Spleen (tissue), 7 donors: ENCODE data around the gene RABL6.
"Not testable (repeated sequence)": the region's sequence is repeated elsewhere in the genome, so short reads cannot be mapped to it uniquely, and the experiment has no call there.

Experiments used
- POLR2A ChIP-seq, 3 donors: fragments of 450-650 bp; IDR thresholded peaks; one replicate each; pipeline ENCODE4 v1.5.1; 2017; ENCODE audit warnings: antibody characterized with exemption in 3 of 3, mild to moderate bottlenecking in 1 of 3
- TF ChIP-seq, protein P1 (sequence below), 11 experiments: fragments of 200-600 bp in 7 of 11; fragments of 450-650 bp in 4 of 11; sonication (generic) in 4 of 11; IDR thresholded peaks in 8 of 11; conservative IDR thresholded peaks in 3 of 11; 1 replicate in 7 of 11; 2 replicates in 4 of 11; pipeline versions ENCODE4 v1.4.0 to v1.8.0; 2016 to 2021; ENCODE audit warnings: antibody characterized with exemption in 11 of 11, inconsistent platforms in 4 of 11, mild to moderate bottlenecking in 1 of 11
- donor health status: DM: no; HTN: no; CAD: no; lungs with moderate emphysema.
- donor health status: DM: no; HTN: no; CAD: no.
- donor health status: DM: no; HTN: no; CAD: no.

DNA sequence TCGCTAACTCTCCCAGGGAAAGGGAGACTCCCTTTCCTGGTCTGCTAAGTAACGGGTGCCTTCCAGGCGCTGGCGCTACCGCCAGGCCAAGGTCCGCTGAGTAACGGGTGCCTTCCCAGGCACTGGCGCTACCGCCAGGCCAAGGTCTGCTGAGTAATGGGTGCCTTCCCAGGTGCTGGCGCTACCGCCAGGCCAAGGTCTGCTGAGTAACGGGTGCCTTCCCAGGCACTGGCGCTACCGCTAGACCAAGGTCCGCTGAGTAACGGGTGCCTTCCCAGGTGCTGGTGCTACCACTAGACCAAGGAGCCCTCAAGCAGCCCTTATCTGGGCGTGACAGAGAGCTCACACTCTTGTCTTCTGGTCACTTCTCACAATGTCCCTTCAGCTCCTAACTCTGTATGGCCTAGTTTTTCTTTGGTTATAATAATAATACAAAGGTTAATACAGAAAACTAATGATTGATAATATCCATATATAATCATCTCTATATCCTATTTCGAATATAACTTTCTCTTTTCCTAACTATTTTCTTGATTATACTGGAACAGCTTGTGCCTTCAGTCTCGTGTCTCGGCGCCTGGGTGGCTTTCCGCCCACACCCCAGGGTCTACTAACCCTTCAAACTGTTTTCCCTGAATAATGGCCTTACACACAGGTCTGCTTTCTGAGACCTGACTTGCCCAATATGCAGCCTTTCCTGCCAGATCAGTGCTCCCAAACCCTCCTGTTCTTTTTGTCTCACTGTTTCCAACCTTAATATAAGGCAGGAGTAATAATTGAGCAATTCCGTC is 22.0 kb upstream of the RABL6 start:
- TF ChIP-seq, protein P1, sequence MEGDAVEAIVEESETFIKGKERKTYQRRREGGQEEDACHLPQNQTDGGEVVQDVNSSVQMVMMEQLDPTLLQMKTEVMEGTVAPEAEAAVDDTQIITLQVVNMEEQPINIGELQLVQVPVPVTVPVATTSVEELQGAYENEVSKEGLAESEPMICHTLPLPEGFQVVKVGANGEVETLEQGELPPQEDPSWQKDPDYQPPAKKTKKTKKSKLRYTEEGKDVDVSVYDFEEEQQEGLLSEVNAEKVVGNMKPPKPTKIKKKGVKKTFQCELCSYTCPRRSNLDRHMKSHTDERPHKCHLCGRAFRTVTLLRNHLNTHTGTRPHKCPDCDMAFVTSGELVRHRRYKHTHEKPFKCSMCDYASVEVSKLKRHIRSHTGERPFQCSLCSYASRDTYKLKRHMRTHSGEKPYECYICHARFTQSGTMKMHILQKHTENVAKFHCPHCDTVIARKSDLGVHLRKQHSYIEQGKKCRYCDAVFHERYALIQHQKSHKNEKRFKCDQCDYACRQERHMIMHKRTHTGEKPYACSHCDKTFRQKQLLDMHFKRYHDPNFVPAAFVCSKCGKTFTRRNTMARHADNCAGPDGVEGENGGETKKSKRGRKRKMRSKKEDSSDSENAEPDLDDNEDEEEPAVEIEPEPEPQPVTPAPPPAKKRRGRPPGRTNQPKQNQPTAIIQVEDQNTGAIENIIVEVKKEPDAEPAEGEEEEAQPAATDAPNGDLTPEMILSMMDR (IDR thresholded peaks at IDR 0.05 in 8 of 11, conservative IDR thresholded peaks at IDR 0.05 in 3 of 11) = not testable (repeated sequence)
- TF ChIP-seq POLR2A (IDR thresholded peaks at IDR 0.05) = not testable (repeated sequence)
